PFSK-1 (cell line): Measurements from ENCODE around the gene CDC123.

Experiments used
- POLR2AphosphoS5 ChIP-seq: IDR thresholded peaks from 2 replicates; pipeline ENCODE4 v1.6.1; 2012; ENCODE audit warnings: low read depth, mild to moderate bottlenecking, control low read depth, low read length, moderate library complexity
- SIN3A ChIP-seq: IDR thresholded peaks from 2 replicates; pipeline ENCODE4 v1.6.1; 2012; ENCODE audit warnings: mild to moderate bottlenecking, low read length, moderate library complexity, borderline replicate concordance; ENCODE audit not compliant: insufficient read depth
- TAF1 ChIP-seq: IDR thresholded peaks from 2 replicates; pipeline ENCODE4 v1.6.1; 2012; ENCODE audit warnings: low read length, control low read depth, borderline replicate concordance; ENCODE audit not compliant: insufficient read depth
- TF ChIP-seq, protein P1 (sequence below), 2 experiments: IDR thresholded peaks; 2 replicates each; pipeline versions ENCODE4 v1.6.1 to v1.8.0; 2011 to 2012; ENCODE audit warnings: low read depth in 2 of 2, low read length in 2 of 2, control low read depth in 1 of 2, inconsistent platforms in 1 of 2, mild to moderate bottlenecking in 1 of 2, moderate library complexity in 1 of 2; ENCODE audit not compliant: insufficient read depth in 1 of 2

- TF ChIP-seq TAF1: no peak
- TF ChIP-seq, protein P1, sequence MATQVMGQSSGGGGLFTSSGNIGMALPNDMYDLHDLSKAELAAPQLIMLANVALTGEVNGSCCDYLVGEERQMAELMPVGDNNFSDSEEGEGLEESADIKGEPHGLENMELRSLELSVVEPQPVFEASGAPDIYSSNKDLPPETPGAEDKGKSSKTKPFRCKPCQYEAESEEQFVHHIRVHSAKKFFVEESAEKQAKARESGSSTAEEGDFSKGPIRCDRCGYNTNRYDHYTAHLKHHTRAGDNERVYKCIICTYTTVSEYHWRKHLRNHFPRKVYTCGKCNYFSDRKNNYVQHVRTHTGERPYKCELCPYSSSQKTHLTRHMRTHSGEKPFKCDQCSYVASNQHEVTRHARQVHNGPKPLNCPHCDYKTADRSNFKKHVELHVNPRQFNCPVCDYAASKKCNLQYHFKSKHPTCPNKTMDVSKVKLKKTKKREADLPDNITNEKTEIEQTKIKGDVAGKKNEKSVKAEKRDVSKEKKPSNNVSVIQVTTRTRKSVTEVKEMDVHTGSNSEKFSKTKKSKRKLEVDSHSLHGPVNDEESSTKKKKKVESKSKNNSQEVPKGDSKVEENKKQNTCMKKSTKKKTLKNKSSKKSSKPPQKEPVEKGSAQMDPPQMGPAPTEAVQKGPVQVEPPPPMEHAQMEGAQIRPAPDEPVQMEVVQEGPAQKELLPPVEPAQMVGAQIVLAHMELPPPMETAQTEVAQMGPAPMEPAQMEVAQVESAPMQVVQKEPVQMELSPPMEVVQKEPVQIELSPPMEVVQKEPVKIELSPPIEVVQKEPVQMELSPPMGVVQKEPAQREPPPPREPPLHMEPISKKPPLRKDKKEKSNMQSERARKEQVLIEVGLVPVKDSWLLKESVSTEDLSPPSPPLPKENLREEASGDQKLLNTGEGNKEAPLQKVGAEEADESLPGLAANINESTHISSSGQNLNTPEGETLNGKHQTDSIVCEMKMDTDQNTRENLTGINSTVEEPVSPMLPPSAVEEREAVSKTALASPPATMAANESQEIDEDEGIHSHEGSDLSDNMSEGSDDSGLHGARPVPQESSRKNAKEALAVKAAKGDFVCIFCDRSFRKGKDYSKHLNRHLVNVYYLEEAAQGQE (IDR thresholded peaks at IDR 0.05; ENCODE audit: insufficient read depth in 1 of 2, low read depth in 2 of 2, low read length in 2 of 2): no peak
- no peak for TF ChIP-seq POLR2AphosphoS5
- TF ChIP-seq SIN3A: no peak
These were observed 2.2 kb downstream of the CDC123 start for GRCh38 chr10:12198156-12198555.
